H1 (cell line): ENCODE results near the gene ANKRD62. TPM values are rescaled to one million over a fixed set of nuclear protein-coding genes. Genes with fewer than 3 reads are reported as not detected.

Experiments used
- CTCF ChIA-PET: fragments of 300-600 bp; sonication (Branson Sonifier 250); formaldehyde crosslinking; loops from one replicate; lab custom pipeline; 2021; ENCODE audit not compliant: partially characterized antibody; lab: Charles Lee
- POLR2A ChIA-PET: fragments of 300-600 bp; sonication (Branson Sonifier 250); formaldehyde crosslinking; loops from one replicate; lab custom pipeline; 2021; ENCODE audit warnings: inconsistent platforms; ENCODE audit not compliant: partially characterized antibody; lab: Charles Lee
- DNase-seq, 2 experiments: peaks; one replicate each; pipeline versions ENCODE4 v3.0.0 to v3.0.0-alpha.2; 2010 to 2022; ENCODE audit warnings: low spot score in 2 of 2, low read depth in 1 of 2, mixed read lengths in 1 of 2
- FAIRE-seq: peaks from 2 replicates; lab custom pipeline; 2011; peaks lifted over from hg19 to GRCh38; lab: Jason Lieb, UNC
- H2AFZ ChIP-seq: 2 replicates; pipeline ENCODE4 v1.8.1; 2012; ENCODE audit warnings: low read length, inconsistent platforms
- H2AK5ac ChIP-seq: 2 replicates; pipeline ENCODE4 v1.6.1; 2013; ENCODE audit warnings: low read depth, low read length
- H2BK120ac ChIP-seq: replicated peaks from 2 replicates; pipeline ENCODE3; 2013; ENCODE audit warnings: low read depth, low read length, inconsistent platforms
- H2BK12ac ChIP-seq: 2 replicates; pipeline ENCODE4 v1.6.1; 2013; ENCODE audit warnings: low read depth, low read length
- H2BK15ac ChIP-seq: 2 replicates; pipeline ENCODE4 v1.6.1; 2013; ENCODE audit warnings: low read length
- H2BK20ac ChIP-seq: 2 replicates; pipeline ENCODE4 v1.6.1; 2013; ENCODE audit warnings: low read length
- H2BK5ac ChIP-seq: 2 replicates; pipeline ENCODE4 v1.6.1; 2013; ENCODE audit warnings: low read depth, low read length
- H3K14ac ChIP-seq: 2 replicates; pipeline ENCODE4 v1.6.1; 2013; ENCODE audit warnings: inconsistent platforms; ENCODE audit not compliant: insufficient read length
- H3K18ac ChIP-seq: 2 replicates; pipeline ENCODE4 v1.6.1; 2013; ENCODE audit warnings: low read length; ENCODE audit errors: extremely low read depth
- H3K23ac ChIP-seq: 2 replicates; pipeline ENCODE4 v1.6.1; 2013; ENCODE audit warnings: inconsistent platforms; ENCODE audit not compliant: insufficient read length
- H3K23me2 ChIP-seq: 2 replicates; pipeline ENCODE4 v1.6.1; 2013; ENCODE audit warnings: low read depth, low read length
- H3K27ac ChIP-seq: 2 replicates; pipeline ENCODE4 v1.6.1; 2011; ENCODE audit warnings: low read depth, low read length, inconsistent platforms
- H3K27me3 ChIP-seq, 4 experiments: replicated peaks in 1 of 4; 1 replicate in 1 of 4; 2 replicates in 3 of 4; pipeline versions ENCODE4 v1.6.1 to v1.8.1; 2011 to 2013; ENCODE audit warnings: low read length in 3 of 4, mild to moderate bottlenecking in 3 of 4, inconsistent platforms in 2 of 4, mixed read lengths in 2 of 4, moderate library complexity in 1 of 4; ENCODE audit not compliant: control insufficient read depth in 3 of 4, insufficient read depth in 3 of 4; ENCODE audit errors: extremely low read depth in 1 of 4
- H3K36me3 ChIP-seq, 4 experiments: 2 replicates each; pipeline versions ENCODE4 v1.6.1 to v1.8.1; 2011 to 2013; ENCODE audit warnings: mild to moderate bottlenecking in 4 of 4, low read length in 3 of 4, moderate library complexity in 2 of 4, control low read depth in 1 of 4, inconsistent platforms in 1 of 4; ENCODE audit not compliant: insufficient read depth in 4 of 4, control insufficient read depth in 2 of 4
- H3K4ac ChIP-seq: replicated peaks from 2 replicates; pipeline ENCODE3; 2013; ENCODE audit warnings: low read length, low read depth, mixed read lengths, inconsistent platforms; ENCODE audit not compliant: insufficient read length
- H3K4me1 ChIP-seq, 4 experiments: replicated peaks in 1 of 4; 1 replicate in 1 of 4; 2 replicates in 3 of 4; pipeline versions ENCODE4 v1.6.1 to v1.8.1; 2011 to 2013; ENCODE audit warnings: low read length in 3 of 4, inconsistent platforms in 2 of 4, mixed read lengths in 1 of 4; ENCODE audit not compliant: insufficient read depth in 4 of 4, control insufficient read depth in 3 of 4
- H3K4me2 ChIP-seq, 2 experiments: 2 replicates each; pipeline versions ENCODE4 v1.6.1 to v1.8.1; 2011 to 2013; ENCODE audit warnings: low read depth in 2 of 2, low read length in 2 of 2, control low read depth in 1 of 2, inconsistent platforms in 1 of 2, mild to moderate bottlenecking in 1 of 2; ENCODE audit not compliant: insufficient read depth in 1 of 2
- H3K4me3 ChIP-seq, 4 experiments: fragments of 200-600, 300-600 bp in 1 of 4; sonication (generic), shearing (Covaris generic), sonication (Bioruptor Twin) in 1 of 4; 2 replicates each; pipeline versions ENCODE4 v1.5.1 to v1.8.1; 2011 to 2016; ENCODE audit warnings: low read length in 4 of 4, low read depth in 3 of 4, control low read depth in 2 of 4, inconsistent platforms in 2 of 4, mild to moderate bottlenecking in 2 of 4, mixed read lengths in 1 of 4, moderate library complexity in 1 of 4; ENCODE audit not compliant: insufficient read depth in 2 of 4; ENCODE audit errors: extremely low read depth in 1 of 4
- H3K56ac ChIP-seq: replicated peaks from 2 replicates; pipeline ENCODE3; 2013; ENCODE audit warnings: low read depth, mild to moderate bottlenecking, mixed read lengths, low read length, inconsistent platforms; ENCODE audit not compliant: insufficient read length
- H3K79me1 ChIP-seq: 2 replicates; pipeline ENCODE4 v1.6.1; 2013; ENCODE audit warnings: low read depth, low read length, control low read depth
- H3K79me2 ChIP-seq, 2 experiments: 2 replicates each; pipeline versions ENCODE4 v1.6.1 to v1.8.1; 2012 to 2013; ENCODE audit warnings: low read length in 2 of 2, mild to moderate bottlenecking in 2 of 2, inconsistent platforms in 1 of 2; ENCODE audit not compliant: insufficient read depth in 2 of 2, control insufficient read depth in 1 of 2
- H3K9ac ChIP-seq, 4 experiments: replicated peaks in 1 of 4; 1 replicate in 1 of 4; 2 replicates in 3 of 4; pipeline versions ENCODE4 v1.6.1 to v1.8.1; 2011 to 2013; ENCODE audit warnings: low read depth in 3 of 4, low read length in 3 of 4, control low read depth in 2 of 4, mild to moderate bottlenecking in 2 of 4, moderate library complexity in 2 of 4, inconsistent platforms in 1 of 4; ENCODE audit errors: extremely low read depth in 1 of 4
- H3K9me3 ChIP-seq, 2 experiments: 2 replicates each; pipeline versions ENCODE4 v1.6.1 to v1.8.1; 2012 to 2013; ENCODE audit warnings: mild to moderate bottlenecking in 2 of 2, moderate library complexity in 2 of 2, control low read depth in 1 of 2, inconsistent platforms in 1 of 2, low read depth in 1 of 2, low read length in 1 of 2, mixed read lengths in 1 of 2; ENCODE audit not compliant: insufficient read depth in 2 of 2
- H4K20me1 ChIP-seq, 2 experiments: replicated peaks in 1 of 2; 2 replicates each; pipeline versions ENCODE3 to v1.8.1; 2011 to 2013; ENCODE audit warnings: inconsistent platforms in 2 of 2, low read length in 2 of 2, mild to moderate bottlenecking in 1 of 2; ENCODE audit not compliant: insufficient read depth in 2 of 2, control insufficient read depth in 1 of 2
- H4K5ac ChIP-seq: 2 replicates; pipeline ENCODE4 v1.6.1; 2013; ENCODE audit warnings: low read length, low read depth, mixed read lengths, inconsistent platforms; ENCODE audit not compliant: insufficient read length
- H4K8ac ChIP-seq: 2 replicates; pipeline ENCODE4 v1.8.0; 2013; ENCODE audit warnings: mild to moderate bottlenecking, moderate library complexity, low read length, inconsistent platforms; ENCODE audit not compliant: insufficient read depth; ENCODE audit errors: extremely low read depth
- H4K91ac ChIP-seq: replicated peaks from 2 replicates; pipeline ENCODE3; 2013; ENCODE audit warnings: low read length, mixed read lengths, inconsistent platforms; ENCODE audit not compliant: insufficient read length
- CBX5 ChIP-seq: fragments of 300-800, 300-1000 bp; sonication (generic); IDR thresholded peaks from 2 replicates; pipeline ENCODE4 v1.7.1; 2016; ENCODE audit warnings: antibody characterized with exemption, low read length, low read depth
- PHF8 ChIP-seq: fragments of 200-600 bp; sonication (generic); conservative IDR thresholded peaks from 2 replicates; pipeline ENCODE4 v1.7.1; 2012; ENCODE audit warnings: low read depth, mild to moderate bottlenecking, inconsistent platforms, low read length, moderate library complexity
- SIX5 ChIP-seq: IDR thresholded peaks from 2 replicates; pipeline ENCODE4 v1.6.1; 2011; ENCODE audit warnings: mild to moderate bottlenecking, low read depth, low read length
- SP1 ChIP-seq: IDR thresholded peaks from 2 replicates; pipeline ENCODE4 v1.6.1; 2011; ENCODE audit warnings: low read depth, low read length
- SP2 ChIP-seq: IDR thresholded peaks from 2 replicates; pipeline ENCODE4 v1.6.1; 2012; ENCODE audit warnings: mild to moderate bottlenecking, low read length, inconsistent platforms
- WGBS, 2 experiments: shearing (Covaris generic) in 1 of 2; methylation state at CpG; one replicate each; pipeline versions ENCODE4 v1.1.6 to v1.1.7; 2013 to 2015; ENCODE audit warnings: low lambda C conversion rate in 2 of 2, mixed read lengths in 2 of 2, inconsistent platforms in 1 of 2, low coverage in 1 of 2, missing lambda C conversion rate in 1 of 2; ENCODE audit not compliant: insufficient replicate concordance in 2 of 2, insufficient coverage in 1 of 2, insufficient read length in 1 of 2; ENCODE audit errors: extremely low coverage in 1 of 2, missing lambda C conversion rate in 1 of 2; 5-methylcytosine and 5-hydroxymethylcytosine counted together
- polyA plus RNA-seq, 7 experiments: library from polyadenylated mRNA; depleted of rRNA in 3 of 7; stranded (reverse) in 5 of 7; unstranded in 2 of 7; fragments of >200 nt in 5 of 7; fragments of 200-250 nt in 2 of 7; gene quantifications; 1 replicate in 5 of 7; 2 replicates in 1 of 7; 4 replicates in 1 of 7; pipeline versions ENCODE4 v1.2.1 to v1.2.3, GENCODE V29; 2011 to 2013; ENCODE audit warnings: missing spikeins in 2 of 7, mixed read lengths in 2 of 7
- total RNA-seq: library from RNA; stranded (reverse); fragmentation: NEBNext Ultra II Directional; extraction: Animal tissue kit (Norgen Biotek cat#: 25700); gene quantifications from 2 replicates; pipeline ENCODE4 v1.2.1, GENCODE V29; 2021
- TF ChIP-seq, protein P1 (sequence below): IDR thresholded peaks from 2 replicates; pipeline ENCODE4 v1.6.1; 2012; ENCODE audit warnings: low read length, inconsistent platforms

The ANKRD62 gene
- total and polyA plus RNA-seq, 2 of the 8 experiments (the other 6 are each of a cell fraction or from before 2014, with no cell fraction given) = not detected

DNA sequence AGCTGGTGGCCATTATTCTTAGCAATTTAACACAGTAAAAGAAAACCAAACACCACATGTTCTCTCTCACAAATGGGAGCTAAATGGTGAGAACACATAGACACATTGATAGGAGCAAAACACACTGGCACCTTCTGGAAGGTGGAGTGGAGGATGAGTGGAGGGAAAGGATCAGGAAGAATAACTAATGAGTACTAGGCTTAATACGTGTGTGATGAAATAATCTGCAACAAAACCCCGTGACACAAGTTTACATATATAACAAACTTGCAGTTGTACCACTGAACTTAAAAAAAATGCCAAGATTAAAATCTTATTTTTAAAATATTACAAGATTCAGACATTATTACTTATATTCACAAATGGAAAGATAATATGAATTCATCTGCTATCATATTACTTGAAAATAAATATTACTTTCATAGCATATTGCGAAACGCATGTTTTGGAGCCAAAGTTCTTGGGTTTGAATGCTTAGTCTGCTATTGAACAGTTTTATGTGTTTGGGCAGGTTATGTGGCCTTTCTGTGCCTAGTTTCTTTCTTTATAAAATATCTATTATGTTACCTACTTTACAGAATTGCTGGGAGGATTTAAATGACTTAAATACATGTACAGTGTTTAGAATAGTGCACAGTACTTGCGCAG is 20.5 kb downstream of the ANKRD62 start:
- Histone ChIP-seq H3K79me2 (no peaks in the 10 kb centered on the region), H2BK12ac (no peak overlapping the region), H3K23me2 (no peaks in the 10 kb centered on the region), H2BK5ac (no peak overlapping the region), H3K9ac (no peak overlapping the region), H3K18ac (no peak overlapping the region), H3K23ac (no peak overlapping the region), H3K56ac (no peak overlapping the region), H3K4me3 (no peak overlapping the region), H3K14ac (no peak overlapping the region), H3K36me3 (no peaks in the 10 kb centered on the region), H3K27ac (no peak overlapping the region), H2AK5ac (no peak overlapping the region), H2BK120ac (no peak overlapping the region), H4K20me1 (no peaks in the 10 kb centered on the region), H3K9me3 (no peaks in the 10 kb centered on the region), H2BK15ac (no peak overlapping the region), H3K79me1 (no peaks in the 10 kb centered on the region), H4K91ac (no peak overlapping the region), H2BK20ac (no peak overlapping the region), H3K4me2 (no peak overlapping the region), H3K27me3 (no peaks in the 10 kb centered on the region; a peak in 1 of 7 replicates), H3K4me1 (no peaks in the 10 kb centered on the region), H4K5ac (no peak overlapping the region), H3K4ac (no peak overlapping the region), H2AFZ (no peak overlapping the region), H4K8ac (no peak overlapping the region)
- DNase-seq = no peak
- 87% methylated on average over 5 of the region's 5 CpGs; no CpG with 5 or more reads in 1 of the 2 experiments for WGBS, 2 experiments
- ChIA-PET POLR2A (no interaction called here), CTCF (interaction anchor here (0.7 to 1.0 kb wide), 2 partner anchors 72 to 123 kb away, joined by 3 read pairs; no protein-coding TSS in a partner anchor)
- FAIRE-seq = no peak
- TF ChIP-seq PHF8 = no peak
- no peak for TF ChIP-seq SIX5
- TF ChIP-seq CBX5 = no peak
- no peak for TF ChIP-seq SP2
- TF ChIP-seq, protein P1, sequence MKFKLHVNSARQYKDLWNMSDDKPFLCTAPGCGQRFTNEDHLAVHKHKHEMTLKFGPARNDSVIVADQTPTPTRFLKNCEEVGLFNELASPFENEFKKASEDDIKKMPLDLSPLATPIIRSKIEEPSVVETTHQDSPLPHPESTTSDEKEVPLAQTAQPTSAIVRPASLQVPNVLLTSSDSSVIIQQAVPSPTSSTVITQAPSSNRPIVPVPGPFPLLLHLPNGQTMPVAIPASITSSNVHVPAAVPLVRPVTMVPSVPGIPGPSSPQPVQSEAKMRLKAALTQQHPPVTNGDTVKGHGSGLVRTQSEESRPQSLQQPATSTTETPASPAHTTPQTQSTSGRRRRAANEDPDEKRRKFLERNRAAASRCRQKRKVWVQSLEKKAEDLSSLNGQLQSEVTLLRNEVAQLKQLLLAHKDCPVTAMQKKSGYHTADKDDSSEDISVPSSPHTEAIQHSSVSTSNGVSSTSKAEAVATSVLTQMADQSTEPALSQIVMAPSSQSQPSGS = no peak
- no peak for TF ChIP-seq SP1
